H9 (cell line): ENCODE data around the gene NRXN2. TPM values are rescaled to one million over a fixed set of nuclear protein-coding genes. Genes with fewer than 3 reads are reported as not detected.

Experiments used
- DNase-seq: peaks from one replicate; pipeline ENCODE4 v3.0.0-alpha.2; 2017
- H2AFZ ChIP-seq: one replicate; pipeline ENCODE4 v1.6.1; 2013; ENCODE audit warnings: mild to moderate bottlenecking, low read length, control low read depth, moderate library complexity
- H2AK5ac ChIP-seq: 2 replicates; pipeline ENCODE4 v1.6.1; 2013; ENCODE audit warnings: low read length, control low read depth, mixed read lengths; ENCODE audit not compliant: insufficient read length
- H2BK120ac ChIP-seq: one replicate; pipeline ENCODE4 v1.6.1; 2013; ENCODE audit warnings: low read depth, mild to moderate bottlenecking, low read length, control low read depth, inconsistent platforms; ENCODE audit not compliant: poor library complexity, severe bottlenecking
- H2BK12ac ChIP-seq: 2 replicates; pipeline ENCODE4 v1.6.1; 2013; ENCODE audit warnings: low read length, control low read depth, mixed read lengths, low read depth; ENCODE audit not compliant: insufficient read length
- H2BK15ac ChIP-seq: 2 replicates; pipeline ENCODE4 v1.6.1; 2013; ENCODE audit warnings: low read depth, low read length, control low read depth
- H2BK20ac ChIP-seq: one replicate; pipeline ENCODE4 v1.6.1; 2013; ENCODE audit warnings: low read depth, mild to moderate bottlenecking, low read length, control low read depth, inconsistent platforms; ENCODE audit not compliant: poor library complexity, severe bottlenecking
- H2BK5ac ChIP-seq: 2 replicates; pipeline ENCODE4 v1.6.1; 2013; ENCODE audit warnings: low read length, control low read depth, mixed read lengths; ENCODE audit not compliant: insufficient read length
- H3K14ac ChIP-seq: 2 replicates; pipeline ENCODE4 v1.6.1; 2013; ENCODE audit warnings: low read length, control low read depth; ENCODE audit not compliant: insufficient read depth
- H3K18ac ChIP-seq: 2 replicates; pipeline ENCODE4 v1.6.1; 2013; ENCODE audit warnings: low read depth, mild to moderate bottlenecking, mixed read lengths, low read length, control low read depth; ENCODE audit not compliant: insufficient read length
- H3K23ac ChIP-seq: 2 replicates; pipeline ENCODE4 v1.6.1; 2013; ENCODE audit warnings: low read length, control low read depth, mixed read lengths, low read depth; ENCODE audit not compliant: insufficient read length
- H3K23me2 ChIP-seq: 2 replicates; pipeline ENCODE4 v1.6.1; 2013; ENCODE audit warnings: low read depth, mild to moderate bottlenecking, mixed read lengths, low read length, control low read depth; ENCODE audit not compliant: insufficient read length, poor library complexity, severe bottlenecking
- H3K27ac ChIP-seq: 2 replicates; pipeline ENCODE4 v1.5.1; 2013; ENCODE audit warnings: low read length, control low read depth, mixed read lengths, low read depth; ENCODE audit not compliant: insufficient read length
- H3K27me3 ChIP-seq: 2 replicates; pipeline ENCODE4 v1.6.1; 2013; ENCODE audit warnings: low read length, control low read depth, inconsistent platforms; ENCODE audit not compliant: insufficient read depth
- H3K4ac ChIP-seq: 2 replicates; pipeline ENCODE4 v1.6.1; 2013; ENCODE audit warnings: low read depth, mild to moderate bottlenecking, control low read depth, inconsistent platforms, low read length, moderate library complexity
- H3K4me1 ChIP-seq: 2 replicates; pipeline ENCODE4 v1.6.1; 2013; ENCODE audit warnings: low read length, control low read depth, inconsistent platforms; ENCODE audit not compliant: insufficient read depth
- H3K4me2 ChIP-seq: 2 replicates; pipeline ENCODE4 v1.6.1; 2013; ENCODE audit warnings: low read length, control low read depth, mixed read lengths; ENCODE audit not compliant: insufficient read length, insufficient read depth
- H3K56ac ChIP-seq: 2 replicates; pipeline ENCODE4 v1.6.1; 2013; ENCODE audit warnings: low read depth, mild to moderate bottlenecking, mixed read lengths, low read length, control low read depth; ENCODE audit not compliant: insufficient read length
- H3K79me1 ChIP-seq: 2 replicates; pipeline ENCODE4 v1.6.1; 2013; ENCODE audit warnings: low read depth, mild to moderate bottlenecking, moderate library complexity, low read length, control low read depth, inconsistent platforms; ENCODE audit not compliant: insufficient read depth, poor library complexity, severe bottlenecking
- H3K79me2 ChIP-seq: 2 replicates; pipeline ENCODE4 v1.6.1; 2013; ENCODE audit warnings: low read length, control low read depth, inconsistent platforms; ENCODE audit not compliant: insufficient read depth
- H3K9ac ChIP-seq: 2 replicates; pipeline ENCODE4 v1.6.1; 2013; ENCODE audit warnings: low read length, control low read depth, mixed read lengths; ENCODE audit not compliant: insufficient read length; ENCODE audit errors: extremely low read depth
- H3K9me3 ChIP-seq: one replicate; pipeline ENCODE4 v1.6.1; 2013; ENCODE audit warnings: low read depth, low read length, inconsistent platforms; ENCODE audit not compliant: control insufficient read depth
- H3T11ph ChIP-seq: one replicate; pipeline ENCODE4 v1.6.1; 2013; ENCODE audit warnings: mild to moderate bottlenecking, low read length, control low read depth, inconsistent platforms
- H4K20me1 ChIP-seq: one replicate; pipeline ENCODE4 v1.6.1; 2013; ENCODE audit not compliant: control insufficient read depth, insufficient read length, insufficient read depth
- H4K5ac ChIP-seq: 2 replicates; pipeline ENCODE4 v1.6.1; 2013; ENCODE audit warnings: low read depth, mild to moderate bottlenecking, mixed read lengths, low read length, control low read depth; ENCODE audit not compliant: insufficient read length
- H4K8ac ChIP-seq: replicated peaks from 2 replicates; pipeline ENCODE4 v1.6.1; 2013; ENCODE audit warnings: low read length, control low read depth, mixed read lengths, low read depth; ENCODE audit not compliant: insufficient read length
- H4K91ac ChIP-seq: 2 replicates; pipeline ENCODE4 v1.6.1; 2013; ENCODE audit warnings: low read depth, mild to moderate bottlenecking, moderate library complexity, mixed read lengths, low read length, control low read depth; ENCODE audit not compliant: insufficient read length
- H3K27ac Mint-ChIP-seq, 3 experiments: 2 replicates in 2 of 3; 3 replicates in 1 of 3; pipeline ENCODE4 v1.8.0; 2020 to 2021; ENCODE audit warnings: mixed read lengths in 3 of 3, mild to moderate bottlenecking in 1 of 3, moderate library complexity in 1 of 3
- H3K27me3 Mint-ChIP-seq: 2 replicates; pipeline ENCODE4 v1.8.0; 2021; ENCODE audit warnings: low read depth, mild to moderate bottlenecking, moderate library complexity, mixed read lengths
- H3K36me3 Mint-ChIP-seq, 3 experiments: 2 replicates in 2 of 3; 3 replicates in 1 of 3; pipeline ENCODE4 v1.8.0; 2020 to 2021; ENCODE audit warnings: low read depth in 3 of 3, mixed read lengths in 3 of 3; ENCODE audit not compliant: insufficient read depth in 1 of 3
- H3K4me1 Mint-ChIP-seq, 2 experiments: 2 replicates each; pipeline ENCODE4 v1.8.0; 2020; ENCODE audit warnings: mixed read lengths in 2 of 2
- H3K4me3 Mint-ChIP-seq, 2 experiments: 2 replicates in 1 of 2; 3 replicates in 1 of 2; pipeline ENCODE4 v1.8.0; 2020 to 2021; ENCODE audit warnings: mild to moderate bottlenecking in 2 of 2, mixed read lengths in 2 of 2, moderate library complexity in 1 of 2
- H3K9me3 Mint-ChIP-seq, 2 experiments: 2 replicates in 1 of 2; 3 replicates in 1 of 2; pipeline ENCODE4 v1.8.0; 2020; ENCODE audit warnings: mild to moderate bottlenecking in 2 of 2, mixed read lengths in 2 of 2, moderate library complexity in 1 of 2
- CTCF ChIP-seq: fragments of 200-600 bp; sonication (generic); conservative IDR thresholded peaks from 3 replicates; pipeline ENCODE4 v1.8.0; 2021; ENCODE audit warnings: antibody characterized with exemption, mild to moderate bottlenecking
- whole genome bisulfite sequencing: extraction: QIAGEN DNeasy Blood & Tissue Kit; methylation state at CpG from one replicate; pipeline ENCODE4 v1.1.7; 2013; ENCODE audit warnings: missing lambda C conversion rate, low lambda C conversion rate, mixed read lengths; ENCODE audit not compliant: insufficient read length; ENCODE audit errors: extremely low coverage; 5-methylcytosine and 5-hydroxymethylcytosine counted together
- total RNA-seq: library from RNA; stranded (reverse); gene quantifications from 2 replicates; pipeline ENCODE4 v1.2.1, GENCODE V29; 2021

The NRXN2 gene
- total RNA-seq, 1 experiment from 2014 or later = 3.9 TPM

- Histone ChIP-seq H4K20me1 (no peaks in the 10 kb centered on the region), H3K9ac (no peak overlapping the region), H2BK5ac (no peak overlapping the region), H2BK120ac (no peak overlapping the region), H3K56ac (no peak overlapping the region), H3K4me1 (peaks cover 3% of the 10 kb centered on the region; the same call in 1 of the 2 replicates), H3K27me3 (no peaks in the 10 kb centered on the region), H3K27ac (no peak overlapping the region), H3K18ac (no peak overlapping the region), H2BK12ac (no peak overlapping the region), H3K14ac (no peak overlapping the region), H3K4me2 (no peak overlapping the region), H3K9me3 (no peaks in the 10 kb centered on the region), H2AFZ (no peak overlapping the region), H3K79me2 (no peaks in the 10 kb centered on the region), H3K79me1 (no peaks in the 10 kb centered on the region), H2AK5ac (no peak overlapping the region), H3K4ac (no peak overlapping the region), H4K91ac (no peak overlapping the region), H3K23ac (no peak overlapping the region), H2BK15ac (no peak overlapping the region), H3K23me2 (no peaks in the 10 kb centered on the region), H2BK20ac (no peak overlapping the region), H4K8ac (no peak overlapping the region), H3T11ph (no peak overlapping the region), H4K5ac (no peak overlapping the region)
- Mint-ChIP-seq H3K36me3 (peaks cover 3 to 19% (median 5%) of the 10 kb centered on the region in 3 experiments; a peak in 5 of 7 replicates), H3K27me3 (peaks cover 24% of the 10 kb centered on the region), H3K27ac (no peak overlapping the region; a peak in 1 of 7 replicates), H3K4me3 (no peak overlapping the region), H3K9me3 (no peaks in the 10 kb centered on the region), H3K4me1 (peaks cover 28 to 34% of the 10 kb centered on the region in 2 experiments)
- TF ChIP-seq CTCF = no peak
- no CpG with 5 or more reads among the region's 9 CpGs for WGBS
- no peak for DNase-seq
Observed at GRCh38 chr11:64735725-64736259, 12.8 kb upstream of the NRXN2 start.
